ENCODE data around the gene HBM. TPM values are rescaled to one million over a fixed set of nuclear protein-coding genes. Genes with fewer than 3 reads are reported as not detected.

The HBM gene, protein sequence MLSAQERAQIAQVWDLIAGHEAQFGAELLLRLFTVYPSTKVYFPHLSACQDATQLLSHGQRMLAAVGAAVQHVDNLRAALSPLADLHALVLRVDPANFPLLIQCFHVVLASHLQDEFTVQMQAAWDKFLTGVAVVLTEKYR
- total RNA-seq: not detected

GRCh38 chr16:165539-166374 is at the start of gene HBM:
Gene HBM, plus strand, starts transcription at chr16:165978. Its CDS starts 20 bp downstream, at chr16:165998.

DNA sequence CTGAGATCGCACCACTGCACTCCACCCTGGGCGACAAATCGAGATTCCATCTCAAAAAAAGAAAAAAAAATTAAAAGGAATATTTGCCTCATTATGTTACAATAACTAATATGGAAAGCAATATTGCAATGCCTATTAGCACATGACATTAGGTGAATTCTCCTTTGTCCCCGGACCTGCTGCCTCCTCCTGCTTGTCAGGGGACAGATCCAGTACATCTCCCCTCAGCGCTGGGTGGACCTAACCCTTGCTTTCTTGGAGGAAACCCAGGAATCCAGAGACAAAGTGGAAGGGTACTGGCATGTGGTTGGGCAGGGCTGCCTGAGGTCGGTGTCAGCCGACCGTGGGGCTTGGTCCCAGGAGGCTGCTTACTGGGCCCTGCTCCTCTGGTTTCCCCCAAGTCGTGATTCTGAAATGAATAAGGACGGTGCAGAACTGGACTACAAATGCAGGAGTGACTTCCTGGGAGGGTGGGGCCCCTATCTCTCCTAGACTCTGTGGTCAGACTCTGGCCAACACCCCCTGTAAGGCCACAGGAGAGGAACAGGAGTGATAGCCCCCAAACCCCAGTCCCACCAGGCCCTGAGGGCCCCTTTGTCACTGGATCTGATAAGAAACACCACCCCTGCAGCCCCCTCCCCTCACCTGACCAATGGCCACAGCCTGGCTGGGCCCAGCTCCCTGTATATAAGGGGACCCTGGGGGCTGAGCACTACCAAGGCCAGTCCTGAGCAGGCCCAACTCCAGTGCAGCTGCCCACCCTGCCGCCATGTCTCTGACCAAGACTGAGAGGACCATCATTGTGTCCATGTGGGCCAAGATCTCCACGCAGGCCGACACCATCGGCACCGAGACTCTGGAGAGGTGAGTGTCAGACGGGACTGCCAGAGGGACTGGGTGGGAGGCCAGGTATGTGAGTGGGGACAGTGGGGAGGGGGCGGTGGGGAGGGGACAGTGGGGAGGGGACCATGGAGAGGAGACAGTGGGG is 13.3 kb upstream of the HBM start, which contains the start of gene HBZ:
Gene HBZ (plus strand): TSS at position 504 of the 988 bp plus-strand sequence. CDS start 266 bp downstream, at position 770.

DNA sequence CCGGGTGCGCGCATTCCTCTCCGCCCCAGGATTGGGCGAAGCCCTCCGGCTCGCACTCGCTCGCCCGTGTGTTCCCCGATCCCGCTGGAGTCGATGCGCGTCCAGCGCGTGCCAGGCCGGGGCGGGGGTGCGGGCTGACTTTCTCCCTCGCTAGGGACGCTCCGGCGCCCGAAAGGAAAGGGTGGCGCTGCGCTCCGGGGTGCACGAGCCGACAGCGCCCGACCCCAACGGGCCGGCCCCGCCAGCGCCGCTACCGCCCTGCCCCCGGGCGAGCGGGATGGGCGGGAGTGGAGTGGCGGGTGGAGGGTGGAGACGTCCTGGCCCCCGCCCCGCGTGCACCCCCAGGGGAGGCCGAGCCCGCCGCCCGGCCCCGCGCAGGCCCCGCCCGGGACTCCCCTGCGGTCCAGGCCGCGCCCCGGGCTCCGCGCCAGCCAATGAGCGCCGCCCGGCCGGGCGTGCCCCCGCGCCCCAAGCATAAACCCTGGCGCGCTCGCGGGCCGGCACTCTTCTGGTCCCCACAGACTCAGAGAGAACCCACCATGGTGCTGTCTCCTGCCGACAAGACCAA is 6.7 kb downstream of the HBM start, which contains the start of gene HBA2:
Gene HBA2 (plus strand): TSS at position 503 of the 568 bp plus-strand sequence. CDS start 37 bp downstream, at position 540.

DNA sequence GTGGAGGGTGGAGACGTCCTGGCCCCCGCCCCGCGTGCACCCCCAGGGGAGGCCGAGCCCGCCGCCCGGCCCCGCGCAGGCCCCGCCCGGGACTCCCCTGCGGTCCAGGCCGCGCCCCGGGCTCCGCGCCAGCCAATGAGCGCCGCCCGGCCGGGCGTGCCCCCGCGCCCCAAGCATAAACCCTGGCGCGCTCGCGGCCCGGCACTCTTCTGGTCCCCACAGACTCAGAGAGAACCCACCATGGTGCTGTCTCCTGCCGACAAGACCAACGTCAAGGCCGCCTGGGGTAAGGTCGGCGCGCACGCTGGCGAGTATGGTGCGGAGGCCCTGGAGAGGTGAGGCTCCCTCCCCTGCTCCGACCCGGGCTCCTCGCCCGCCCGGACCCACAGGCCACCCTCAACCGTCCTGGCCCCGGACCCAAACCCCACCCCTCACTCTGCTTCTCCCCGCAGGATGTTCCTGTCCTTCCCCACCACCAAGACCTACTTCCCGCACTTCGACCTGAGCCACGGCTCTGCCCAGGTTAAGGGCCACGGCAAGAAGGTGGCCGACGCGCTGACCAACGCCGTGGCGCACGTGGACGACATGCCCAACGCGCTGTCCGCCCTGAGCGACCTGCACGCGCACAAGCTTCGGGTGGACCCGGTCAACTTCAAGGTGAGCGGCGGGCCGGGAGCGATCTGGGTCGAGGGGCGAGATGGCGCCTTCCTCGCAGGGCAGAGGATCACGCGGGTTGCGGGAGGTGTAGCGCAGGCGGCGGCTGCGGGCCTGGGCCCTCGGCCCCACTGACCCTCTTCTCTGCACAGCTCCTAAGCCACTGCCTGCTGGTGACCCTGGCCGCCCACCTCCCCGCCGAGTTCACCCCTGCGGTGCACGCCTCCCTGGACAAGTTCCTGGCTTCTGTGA is 11.0 kb downstream of the HBM start, which contains the start of gene HBA1:
Gene HBA1 (plus strand): TSS at position 204 of the 906 bp plus-strand sequence. CDS start 37 bp downstream, at position 241.

DNA sequence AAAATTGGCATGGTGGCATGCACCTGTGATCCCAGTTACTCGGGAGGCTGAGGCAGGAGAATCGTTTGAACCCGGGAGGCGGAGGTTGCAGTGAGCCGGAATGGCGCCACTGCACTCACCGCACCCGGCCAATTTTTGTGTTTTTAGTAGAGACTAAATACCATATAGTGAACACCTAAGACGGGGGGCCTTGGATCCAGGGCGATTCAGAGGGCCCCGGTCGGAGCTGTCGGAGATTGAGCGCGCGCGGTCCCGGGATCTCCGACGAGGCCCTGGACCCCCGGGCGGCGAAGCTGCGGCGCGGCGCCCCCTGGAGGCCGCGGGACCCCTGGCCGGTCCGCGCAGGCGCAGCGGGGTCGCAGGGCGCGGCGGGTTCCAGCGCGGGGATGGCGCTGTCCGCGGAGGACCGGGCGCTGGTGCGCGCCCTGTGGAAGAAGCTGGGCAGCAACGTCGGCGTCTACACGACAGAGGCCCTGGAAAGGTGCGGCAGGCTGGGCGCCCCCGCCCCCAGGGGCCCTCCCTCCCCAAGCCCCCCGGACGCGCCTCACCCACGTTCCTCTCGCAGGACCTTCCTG is 14.4 kb downstream of the HBM start, which contains the start of gene HBQ1:
Gene HBQ1 (plus strand): TSS at position 359 of the 575 bp plus-strand sequence. CDS start 28 bp downstream, at position 387.

Other genes starting within 250 kb of the HBM start
- gene POLR3K, start 112.4 kb upstream of the HBM start, total RNA-seq: 10 to 100 TPM; 24.9 to 26.6 TPM
- 10 to 100 TPM; 33.7 to 34.8 TPM for gene SNRNP25, start 112.2 kb upstream of the HBM start, total RNA-seq
- gene RHBDF1, start 93.3 kb upstream of the HBM start, total RNA-seq: under 1 TPM in 1 of 2 experiments, not detected in 1; 0.31 TPM
- 10 to 100 TPM; 52.5 to 54.2 TPM for gene MPG, start 87.8 kb upstream of the HBM start, total RNA-seq
- 10 to 100 TPM; 33.7 to 35.3 TPM for gene NPRL3, start 27.3 kb upstream of the HBM start, total RNA-seq
- not detected for gene HBZ, start 13.3 kb upstream of the HBM start, total RNA-seq
- not detected for gene HBA2, start 6.9 kb downstream of the HBM start, total RNA-seq
- not detected for gene HBA1, start 10.7 kb downstream of the HBM start, total RNA-seq
- gene HBQ1, start 14.5 kb downstream of the HBM start, total RNA-seq: not detected
- 10 to 100 TPM; 66.4 to 67.5 TPM for gene LUC7L, start 63.5 kb downstream of the HBM start, total RNA-seq
- 10 to 100 TPM; 28.8 to 29.6 TPM for gene FAM234A, start 68.8 kb downstream of the HBM start, total RNA-seq
- gene RGS11, start 110.0 kb downstream of the HBM start, total RNA-seq: not detected
- not detected for gene ARHGDIG, start 114.6 kb downstream of the HBM start, total RNA-seq
- not detected for gene PDIA2, start 117.2 kb downstream of the HBM start, total RNA-seq
- 10 to 100 TPM; 27.4 to 29.2 TPM for gene AXIN1, start 186.7 kb downstream of the HBM start, total RNA-seq
- gene MRPL28, start 204.6 kb downstream of the HBM start, total RNA-seq: 10 to 100 TPM; 53.4 to 56.3 TPM
- 10 to 100 TPM; 79.5 to 81.5 TPM for gene PGAP6, start 216.0 kb downstream of the HBM start, total RNA-seq
- 10 to 100 TPM; 40.7 to 43.4 TPM for gene NME4, start 231.2 kb downstream of the HBM start, total RNA-seq
- 1 to 10 TPM; 5.0 to 6.0 TPM for gene DECR2, start 235.9 kb downstream of the HBM start, total RNA-seq

All from activated naive CD4-positive, alpha-beta T cell treated with anti-CD3 and anti-CD28 coated beads, Interleukin-2, amount 10 ng/mL, durations not matched to agents 5 hours and 36 hours (primary cell).